BLaER1 (cell line): ENCODE data around the gene TMCC2.
"Not testable (repeated sequence)": the region's sequence is repeated elsewhere in the genome, so short reads cannot be mapped to it uniquely, and the experiment has no call there.

Experiments
- H3K27ac ChIP-seq: shearing (Covaris generic); formaldehyde crosslinking; 2 replicates; pipeline ENCODE4 v1.8.1; 2022
- H3K27me3 ChIP-seq: shearing (Covaris generic); formaldehyde crosslinking; 2 replicates; pipeline ENCODE4 v1.8.1; 2022
- H3K36me3 ChIP-seq: shearing (Covaris generic); formaldehyde crosslinking; 2 replicates; pipeline ENCODE4 v1.8.1; 2022
- H3K4me1 ChIP-seq: shearing (Covaris generic); formaldehyde crosslinking; 2 replicates; pipeline ENCODE4 v1.8.1; 2022
- H3K4me2 ChIP-seq: shearing (Covaris generic); formaldehyde crosslinking; 2 replicates; pipeline ENCODE4 v1.8.1; 2022
- H3K4me3 ChIP-seq: shearing (Covaris generic); formaldehyde crosslinking; 2 replicates; pipeline ENCODE4 v1.8.1; 2022
- H3K9ac ChIP-seq: shearing (Covaris generic); formaldehyde crosslinking; 2 replicates; pipeline ENCODE4 v1.8.1; 2022
- H3K9me3 ChIP-seq: shearing (Covaris generic); formaldehyde crosslinking; 2 replicates; pipeline ENCODE4 v1.8.1; 2022
- H4K20me1 ChIP-seq: shearing (Covaris generic); formaldehyde crosslinking; 2 replicates; pipeline ENCODE4 v1.8.1; 2022
- Cebpa-rat ChIP-seq: shearing (Covaris generic); IDR thresholded peaks from 2 replicates; pipeline ENCODE4 v1.8.1; 2022

The TMCC2 gene

GRCh38 chr1:205294934-205295333 is 67.2 kb downstream of the TMCC2 start:
- Histone ChIP-seq H3K27me3 (peaks cover 41% of the 10 kb centered on the region), H3K9ac (no peak overlapping the region), H3K4me2 (no peak overlapping the region), H3K27ac (no peak overlapping the region), H3K4me1 (peaks cover 8% of the 10 kb centered on the region), H4K20me1 (peaks cover 23% of the 10 kb centered on the region; the same call in 1 of the 2 replicates), H3K36me3 (no peaks in the 10 kb centered on the region), H3K4me3 (no peak overlapping the region), H3K9me3 (no peaks in the 10 kb centered on the region)
- TF ChIP-seq Cebpa-rat, result no peak

GRCh38 chr1:205296154-205296553 is 68.4 kb downstream of the TMCC2 start:
- no peak overlapping the region for H3K9ac ChIP-seq
- H3K27me3 ChIP-seq, result peaks cover 36% of the 10 kb centered on the region
- H3K36me3 ChIP-seq, result no peaks in the 10 kb centered on the region
- H3K27ac ChIP-seq, result no peak overlapping the region
- H3K9me3 ChIP-seq, result no peaks in the 10 kb centered on the region
- peaks cover 11% of the 10 kb centered on the region for H3K4me1 ChIP-seq
- no peak overlapping the region for H3K4me2 ChIP-seq
- H3K4me3 ChIP-seq, result no peak overlapping the region
- no peak for TF ChIP-seq Cebpa-rat
- H4K20me1 ChIP-seq, result peaks cover 23% of the 10 kb centered on the region; the same call in 1 of the 2 replicates

DNA sequence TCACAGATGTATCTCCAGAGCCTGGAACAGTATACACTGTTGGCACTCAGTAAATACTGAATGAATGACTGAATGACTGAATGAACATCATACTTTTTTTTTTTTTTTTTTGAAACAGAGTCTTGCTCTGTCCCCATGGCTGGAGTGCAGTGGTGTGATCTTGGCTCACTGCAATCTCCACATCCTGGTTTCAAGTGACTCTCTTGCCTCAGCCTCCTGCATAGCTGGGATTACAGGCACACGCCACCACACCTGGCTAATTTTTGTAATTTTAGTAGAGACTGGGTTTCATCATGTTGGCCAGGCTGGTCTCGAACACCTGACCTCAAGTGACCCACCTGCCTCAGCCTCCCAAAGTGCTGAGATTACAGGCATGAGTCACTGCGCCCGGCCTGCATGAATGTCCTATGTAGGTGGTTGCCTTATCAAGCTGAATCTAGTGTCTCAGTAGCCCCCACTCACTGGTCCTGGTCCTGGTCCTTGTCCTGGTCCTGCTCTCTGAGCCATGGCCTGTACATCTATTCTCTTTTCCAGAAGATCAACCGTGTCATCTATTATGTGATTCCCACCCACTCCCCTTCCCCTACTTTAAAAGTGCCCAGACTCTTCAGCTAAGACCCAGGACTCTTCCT is 69.9 kb downstream of the TMCC2 start:
- not testable (repeated sequence) for H3K9me3 ChIP-seq, H4K20me1 ChIP-seq, H3K27ac ChIP-seq, H3K36me3 ChIP-seq, H3K4me3 ChIP-seq, H3K9ac ChIP-seq
- Histone ChIP-seq H3K27me3 (peaks cover 22% of the 10 kb centered on the region), H3K4me2 (peak overlapping the region; percentile 37; the same call in 1 of the 2 replicates), H3K4me1 (peaks cover 14% of the 10 kb centered on the region)

- Histone ChIP-seq H3K36me3 (no peaks in the 10 kb centered on the region), H3K4me1 (peaks cover 14% of the 10 kb centered on the region), H3K9me3 (no peaks in the 10 kb centered on the region), H3K27me3 (peaks cover 16% of the 10 kb centered on the region), H3K9ac (no peak overlapping the region), H3K4me2 (peak overlapping the region; percentile 37), H3K4me3 (no peak overlapping the region), H3K27ac (no peak overlapping the region), H4K20me1 (peaks cover 8% of the 10 kb centered on the region; the same call in 1 of the 2 replicates)
- TF ChIP-seq Cebpa-rat, result no peak
Measured at GRCh38 chr1:205298191-205298994, 70.6 kb downstream of the TMCC2 start.

GRCh38 chr1:205300149-205300548 is 72.4 kb downstream of the TMCC2 start:
- H3K36me3 ChIP-seq, result no peaks in the 10 kb centered on the region
- no peak overlapping the region for H3K9ac ChIP-seq
- H3K27me3 ChIP-seq, result no peaks in the 10 kb centered on the region
- H3K27ac ChIP-seq, result no peak overlapping the region
- H3K9me3 ChIP-seq, result no peaks in the 10 kb centered on the region
- peaks cover 9% of the 10 kb centered on the region; the same call in 1 of the 2 replicates for H4K20me1 ChIP-seq
- peaks cover 14% of the 10 kb centered on the region for H3K4me1 ChIP-seq
- no peak overlapping the region for H3K4me3 ChIP-seq
- H3K4me2 ChIP-seq, result no peak overlapping the region
- no peak for TF ChIP-seq Cebpa-rat

DNA sequence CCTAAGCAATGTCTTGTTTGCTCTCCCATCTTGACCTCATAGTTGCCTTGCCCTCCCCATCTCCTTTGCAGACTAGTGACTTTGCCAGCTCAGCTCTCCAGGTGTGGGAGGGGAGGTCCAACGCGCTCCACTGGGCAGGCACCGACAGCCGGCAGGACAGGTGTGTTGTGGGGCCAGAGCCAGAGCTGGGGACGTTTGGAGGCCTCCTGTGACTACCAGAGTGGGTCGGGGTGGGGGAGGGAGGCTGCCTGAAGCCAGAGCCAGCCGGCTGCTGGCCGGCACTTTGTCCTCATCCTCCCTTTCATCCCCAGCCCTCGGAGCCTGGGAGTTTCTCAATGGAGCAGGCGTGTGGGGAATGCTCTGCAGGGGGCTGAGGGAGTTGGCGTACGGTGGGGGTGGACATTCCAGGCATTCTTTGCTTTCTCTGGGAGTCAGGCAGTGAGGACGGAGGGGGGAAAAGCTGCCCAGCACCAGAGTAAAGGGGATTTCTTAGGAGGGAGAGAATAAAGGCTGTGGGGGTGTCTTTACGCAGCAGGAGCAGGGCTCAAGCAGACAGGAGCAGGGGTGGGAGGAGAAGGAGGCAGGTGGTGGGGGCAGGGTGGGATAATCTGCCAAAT is 73.6 kb downstream of the TMCC2 start:
- Histone ChIP-seq H3K4me2 (0 out of 2 replicates have a peak overlapping the region, but pooled peaks have one; percentile 3), H3K4me3 (no peak overlapping the region)

GRCh38 chr1:205301842-205302588 is 74.3 kb downstream of the TMCC2 start:
- Histone ChIP-seq H3K27me3 (no peaks in the 10 kb centered on the region), H4K20me1 (peaks cover 6% of the 10 kb centered on the region; the same call in 1 of the 2 replicates), H3K4me2 (no peak overlapping the region), H3K9ac (no peak overlapping the region), H3K9me3 (no peaks in the 10 kb centered on the region), H3K4me1 (peaks cover 14% of the 10 kb centered on the region), H3K27ac (no peak overlapping the region), H3K36me3 (no peaks in the 10 kb centered on the region), H3K4me3 (no peak overlapping the region)
- no peak for TF ChIP-seq Cebpa-rat

More for the DNA sequence above, 73.6 kb downstream of the TMCC2 start:
- Histone ChIP-seq H3K27me3 (no peaks in the 10 kb centered on the region), H3K36me3 (no peaks in the 10 kb centered on the region), H3K27ac (no peak overlapping the region), H3K4me1 (peaks cover 14% of the 10 kb centered on the region), H3K9ac (no peak overlapping the region), H4K20me1 (peaks cover 6% of the 10 kb centered on the region; the same call in 1 of the 2 replicates), H3K9me3 (no peaks in the 10 kb centered on the region)
- no peak for TF ChIP-seq Cebpa-rat

DNA sequence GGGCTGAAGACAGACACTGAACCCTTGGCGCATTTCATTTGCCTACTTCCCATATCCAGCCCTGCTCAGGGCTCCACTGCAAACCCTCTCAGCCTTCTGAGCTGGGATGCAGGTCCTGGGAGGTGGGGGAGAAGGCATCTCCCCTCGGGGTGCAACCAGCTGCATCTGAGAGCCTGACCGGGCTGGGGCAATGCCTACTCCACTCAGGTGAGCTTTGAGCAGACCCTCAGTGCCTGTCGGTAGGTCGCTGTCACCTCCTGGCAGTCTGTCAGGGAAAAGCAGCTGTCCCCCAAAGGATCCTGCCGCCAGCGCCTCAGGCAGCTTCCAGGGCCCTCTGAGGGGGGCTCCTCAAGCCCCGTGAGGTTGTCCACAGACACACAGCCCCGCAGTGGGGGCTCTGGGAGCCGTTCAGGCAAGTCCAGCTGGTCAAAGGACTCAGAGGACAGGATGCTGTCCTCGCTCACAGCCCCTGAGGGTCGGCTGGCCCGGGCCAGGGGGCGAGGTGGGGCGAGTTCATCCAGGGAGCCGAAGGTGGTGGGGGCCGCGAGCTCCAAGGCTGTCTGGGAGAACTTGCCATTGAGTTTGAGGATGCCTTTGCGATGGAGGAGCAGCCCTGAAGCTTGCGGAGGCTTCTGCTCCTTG is 75.6 kb downstream of the TMCC2 start:
- Histone ChIP-seq H3K4me2 (no peak overlapping the region), H3K4me1 (peaks cover 9% of the 10 kb centered on the region), H3K36me3 (no peaks in the 10 kb centered on the region), H3K27ac (no peak overlapping the region), H3K4me3 (no peak overlapping the region), H4K20me1 (peaks cover 6% of the 10 kb centered on the region; the same call in 1 of the 2 replicates), H3K9ac (no peak overlapping the region), H3K27me3 (no peaks in the 10 kb centered on the region), H3K9me3 (no peaks in the 10 kb centered on the region)
- no peak for TF ChIP-seq Cebpa-rat

DNA sequence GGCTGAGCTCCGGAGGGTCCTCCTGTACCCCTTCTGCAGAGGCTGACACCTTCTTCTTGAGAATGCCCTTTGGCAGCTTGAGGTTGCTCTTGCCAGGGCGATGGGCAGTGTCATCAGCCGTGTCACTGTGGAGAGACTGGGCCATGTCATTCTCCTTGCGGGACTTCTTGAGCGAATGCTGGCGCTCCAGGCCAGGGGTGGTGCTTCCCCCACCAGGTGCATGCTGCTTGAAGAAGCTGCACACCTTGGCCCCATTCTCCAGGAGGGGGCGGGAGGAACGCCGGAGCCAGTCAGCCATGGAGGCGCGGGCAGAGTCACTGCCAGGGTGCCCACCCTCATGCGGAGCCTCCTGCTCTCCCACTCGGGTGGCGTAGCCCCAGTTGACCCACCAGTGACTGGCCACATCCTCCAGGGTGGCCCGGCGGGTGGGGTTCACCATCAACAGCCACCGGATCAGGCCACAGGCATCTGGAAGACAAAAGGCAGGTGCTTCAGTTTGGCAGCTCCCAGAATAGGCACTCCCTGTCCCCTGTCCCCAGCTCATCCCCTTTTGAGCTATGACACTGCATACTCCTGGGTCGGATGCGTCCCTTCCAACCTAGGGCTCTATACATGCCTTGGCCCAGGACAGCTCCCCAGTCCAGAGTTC is 76.4 kb downstream of the TMCC2 start:
- peaks cover 6% of the 10 kb centered on the region; the same call in 1 of the 2 replicates for H4K20me1 ChIP-seq
- H3K9ac ChIP-seq, result no peak overlapping the region
- H3K36me3 ChIP-seq, result no peaks in the 10 kb centered on the region
- no peak for TF ChIP-seq Cebpa-rat
- no peak overlapping the region for H3K27ac ChIP-seq
- no peaks in the 10 kb centered on the region for H3K27me3 ChIP-seq
- no peak overlapping the region for H3K4me2 ChIP-seq
- H3K9me3 ChIP-seq, result no peaks in the 10 kb centered on the region
- no peak overlapping the region for H3K4me3 ChIP-seq
- H3K4me1 ChIP-seq, result peaks cover 6% of the 10 kb centered on the region
